HG02623 (cell line): ENCODE data around the gene RBBP8NL.
"Not testable (repeated sequence)": the region's sequence is repeated elsewhere in the genome, so short reads cannot be mapped to it uniquely, and the experiment has no call there.

Experiments
- ATAC-seq: cut with Tn5 transposase; IDR thresholded peaks from one replicate; pipeline ENCODE4 v1.9.1; 2021; ENCODE audit warnings: moderate library complexity; ENCODE audit not compliant: unreplicated experiment

RBBP8NL gene

DNA sequence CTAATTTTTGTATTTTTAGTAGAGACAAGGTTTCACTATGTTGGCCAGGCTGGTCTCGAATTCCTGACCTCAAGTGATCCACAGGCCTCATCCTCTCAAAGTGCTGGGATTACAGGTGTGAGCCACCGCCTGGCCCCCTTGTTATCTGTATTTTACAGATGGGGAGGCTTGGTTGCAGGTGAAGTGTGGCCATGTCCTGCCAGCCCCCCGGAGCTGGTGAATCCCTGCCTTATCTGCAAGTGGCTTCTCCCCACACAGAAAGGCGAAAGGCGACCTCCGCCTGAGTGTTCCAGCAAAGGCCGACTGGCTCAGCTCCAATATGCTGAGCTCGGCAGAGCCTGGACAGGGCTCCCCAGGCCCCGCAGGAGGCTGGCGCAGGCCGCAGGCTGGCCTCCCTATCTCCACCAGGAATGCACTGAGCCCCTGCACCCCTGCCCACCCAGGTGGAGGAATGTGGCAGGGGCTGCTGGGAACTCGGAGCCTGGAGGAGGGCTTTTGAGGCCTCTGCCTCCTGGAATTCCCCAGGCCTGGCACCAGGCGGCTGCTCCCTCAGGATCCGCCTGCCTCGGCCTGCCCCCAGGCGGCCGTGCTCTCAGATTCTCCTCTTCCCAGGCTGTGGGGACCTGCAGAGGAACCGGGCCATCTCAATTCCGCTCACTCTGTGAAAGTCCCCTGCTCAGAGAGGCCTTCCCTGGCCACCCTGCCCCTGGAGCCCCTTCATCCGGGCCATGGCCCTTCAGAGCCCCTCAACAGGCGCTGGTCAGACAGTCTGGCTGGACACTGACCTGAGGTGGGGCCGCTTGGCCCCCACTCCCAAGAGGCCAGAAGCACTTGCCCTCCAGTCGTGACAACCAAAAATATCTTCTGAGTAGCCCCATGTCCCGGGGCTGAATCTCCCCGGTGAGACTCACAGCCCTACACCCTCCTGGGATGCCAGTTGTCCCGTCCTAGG, 51.0 kb downstream of the RBBP8NL start:
- ATAC-seq, result no peak

DNA sequence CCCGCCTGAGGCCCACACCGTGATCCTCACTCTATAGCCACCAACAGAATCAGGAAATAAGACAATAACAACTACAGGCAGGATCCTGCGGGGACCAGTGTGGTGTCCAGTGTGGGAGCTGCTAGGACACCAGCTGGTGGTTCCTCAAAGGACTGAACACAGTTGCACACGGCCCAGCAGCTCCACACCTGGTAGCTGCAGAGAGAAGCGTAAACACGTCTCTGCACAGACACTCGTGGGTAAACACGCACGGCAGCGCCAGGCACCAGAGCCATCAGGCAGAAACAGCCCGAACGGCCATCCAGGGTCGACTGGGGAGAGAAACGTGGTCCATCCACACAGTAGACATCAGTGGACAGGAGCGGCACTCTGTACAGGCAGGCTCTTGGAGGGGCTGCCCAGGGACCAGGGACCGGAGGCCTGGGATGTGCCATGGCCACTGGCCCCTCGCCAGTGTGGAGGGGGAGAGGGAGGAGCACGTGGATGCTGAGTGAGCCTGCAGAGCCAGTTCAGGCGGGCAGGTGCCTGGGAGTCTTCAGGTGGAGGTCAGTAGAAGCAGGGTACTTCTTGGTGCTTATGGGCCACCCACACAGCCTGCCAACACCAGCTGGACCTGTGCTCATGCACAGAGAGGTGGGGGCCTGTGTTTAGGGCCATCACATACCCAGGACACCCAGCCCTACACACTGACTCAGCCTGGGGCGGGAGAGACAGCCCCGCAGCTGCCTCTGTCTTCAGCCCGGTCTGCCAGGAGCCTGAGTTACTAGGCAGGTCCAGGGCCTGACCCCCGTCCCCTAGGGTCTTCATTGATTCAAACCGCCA, 52.8 kb downstream of the RBBP8NL start:
- no peak for ATAC-seq

DNA sequence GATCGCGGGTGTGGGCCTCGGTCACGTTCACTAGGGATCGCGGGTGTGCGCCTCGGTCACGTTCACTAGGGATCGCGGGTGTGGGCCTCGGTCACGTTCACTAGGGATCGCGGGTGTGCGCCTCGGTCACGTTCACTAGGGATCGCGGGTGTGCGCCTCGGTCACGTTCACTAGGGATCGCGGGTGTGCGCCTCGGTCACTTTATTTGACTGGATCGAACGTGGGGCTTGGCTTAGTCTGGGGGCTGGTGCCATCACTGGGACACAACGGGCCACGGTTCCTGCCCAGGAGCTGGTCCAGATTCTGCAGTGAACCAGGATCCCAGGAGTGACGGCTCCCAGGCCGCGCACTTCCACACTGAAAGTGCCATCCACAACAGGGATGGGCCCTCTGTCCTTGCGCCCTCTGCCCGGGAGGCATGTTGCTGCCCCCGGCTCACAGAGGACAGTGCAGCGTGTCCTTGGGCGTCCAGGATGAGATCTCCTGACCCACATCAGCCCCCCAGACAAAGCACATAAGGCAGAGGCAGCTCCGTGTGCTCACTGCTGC, 53.6 kb downstream of the RBBP8NL start:
- ATAC-seq, result not testable (repeated sequence)

- ATAC-seq, result no peak
Measured at GRCh38 chr20:62372042-62372993, 55.0 kb downstream of the RBBP8NL start.

- no peak for ATAC-seq
Measured at GRCh38 chr20:62371588-62372041, 55.7 kb downstream of the RBBP8NL start.

DNA sequence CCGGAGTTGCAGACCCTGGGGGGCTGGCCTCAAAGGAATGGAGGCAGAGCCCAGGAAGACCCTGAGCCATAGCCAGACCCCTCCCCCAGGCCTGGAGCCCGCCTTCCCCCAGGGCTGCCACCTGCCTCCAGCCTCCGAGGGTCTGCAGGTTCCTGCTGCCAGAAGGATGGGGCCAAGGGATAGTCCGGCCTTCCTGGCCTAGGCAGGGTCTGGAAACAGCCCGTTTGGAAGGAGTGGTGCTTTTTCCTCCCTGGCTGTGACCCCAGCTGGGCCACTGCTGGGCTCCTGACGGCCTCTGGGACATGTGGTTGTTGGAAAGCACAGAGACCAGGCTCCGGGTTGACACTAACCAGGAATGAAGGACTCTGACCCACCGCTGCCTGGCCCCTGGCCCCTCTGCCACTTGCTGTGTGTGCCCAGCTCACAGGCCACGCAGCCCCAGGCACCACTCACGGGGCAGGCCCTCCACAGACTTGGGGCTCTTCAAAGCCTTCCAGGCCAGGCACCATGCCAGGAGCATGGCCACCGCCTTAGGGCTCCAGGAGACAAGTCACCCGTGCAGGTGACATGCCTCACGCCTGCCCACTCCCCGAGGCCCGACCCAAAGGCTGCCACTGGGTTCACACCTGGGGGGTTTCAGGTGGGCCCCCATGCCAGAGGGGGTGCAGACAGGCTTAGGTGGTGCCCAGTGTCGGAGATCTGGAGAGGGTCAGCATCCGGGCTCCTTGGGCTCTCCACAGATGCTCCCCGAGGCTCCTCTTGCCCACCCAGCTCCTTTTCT, 56.3 kb downstream of the RBBP8NL start:
- ATAC-seq, result no peak

GRCh38 chr20:62370115-62370806, 57.1 kb downstream of the RBBP8NL start:
- ATAC-seq, result no peak

- no peak for ATAC-seq
Measured at GRCh38 chr20:62369815-62370114, 57.6 kb downstream of the RBBP8NL start.

GRCh38 chr20:62368976-62369814, 58.1 kb downstream of the RBBP8NL start:
- ATAC-seq, result no peak

DNA sequence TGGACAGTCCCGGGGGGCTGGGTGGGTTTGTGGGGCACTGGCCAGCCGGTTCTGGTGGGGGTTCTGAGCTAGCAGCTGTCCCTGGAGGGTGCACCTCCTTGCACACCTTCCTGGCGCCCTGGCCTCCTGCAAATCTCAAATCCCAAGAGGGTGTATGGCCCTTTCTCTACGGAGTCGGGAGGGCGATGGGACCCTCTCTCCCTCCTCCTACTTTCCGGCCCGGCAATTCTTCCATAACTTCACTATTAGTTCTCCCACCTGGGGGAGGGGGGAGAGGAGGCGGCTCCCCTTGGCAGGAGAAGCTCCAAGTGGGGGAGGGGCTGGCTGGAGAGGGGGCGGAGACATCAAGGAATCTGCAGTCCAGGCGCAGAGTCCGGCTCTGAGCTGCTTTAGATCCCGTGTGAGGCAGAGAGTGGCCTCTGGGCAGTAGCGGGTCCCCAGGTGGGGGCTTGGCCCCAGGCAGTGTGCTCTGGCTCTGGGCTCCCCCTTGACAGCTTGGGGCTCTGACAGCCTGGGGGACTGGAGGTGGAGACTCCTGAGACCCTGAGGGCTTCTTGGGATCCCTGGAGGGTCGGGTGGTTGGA, 58.9 kb downstream of the RBBP8NL start:
- no peak for ATAC-seq

GRCh38 chr20:62367633-62368391, 59.5 kb downstream of the RBBP8NL start:
- no peak for ATAC-seq

DNA sequence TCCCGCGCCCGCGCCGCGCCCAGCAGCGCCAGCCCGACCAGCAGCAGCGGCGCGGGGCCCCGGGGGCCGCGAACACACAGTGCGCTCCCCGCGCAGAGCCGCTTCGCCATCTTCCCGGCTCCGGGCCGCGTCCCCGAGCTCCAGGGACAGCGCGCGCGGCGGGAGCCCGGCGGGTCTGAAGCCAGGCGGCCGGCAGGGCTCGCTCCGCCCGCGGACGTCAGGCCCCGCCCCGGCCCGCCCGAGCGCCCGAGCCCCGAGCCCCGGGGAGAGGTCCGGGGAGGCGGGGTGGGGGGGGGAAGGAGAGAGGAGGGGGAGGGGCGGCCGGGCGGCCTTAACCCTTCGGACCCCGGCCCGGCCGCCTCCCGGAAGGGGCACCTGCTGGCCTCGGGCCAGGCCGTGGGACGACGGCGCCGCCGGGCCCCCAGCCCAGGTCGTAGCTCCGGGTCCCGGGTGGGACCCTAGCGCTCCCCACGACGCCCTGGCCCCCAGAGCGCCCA, 60.2 kb downstream of the RBBP8NL start, which contains the start of gene LAMA5:
TSS of gene LAMA5 (minus strand) at position 177 of the 497 bp plus-strand sequence. CDS start at position 110, 67 bp downstream.
- ATAC-seq, result no peak

DNA sequence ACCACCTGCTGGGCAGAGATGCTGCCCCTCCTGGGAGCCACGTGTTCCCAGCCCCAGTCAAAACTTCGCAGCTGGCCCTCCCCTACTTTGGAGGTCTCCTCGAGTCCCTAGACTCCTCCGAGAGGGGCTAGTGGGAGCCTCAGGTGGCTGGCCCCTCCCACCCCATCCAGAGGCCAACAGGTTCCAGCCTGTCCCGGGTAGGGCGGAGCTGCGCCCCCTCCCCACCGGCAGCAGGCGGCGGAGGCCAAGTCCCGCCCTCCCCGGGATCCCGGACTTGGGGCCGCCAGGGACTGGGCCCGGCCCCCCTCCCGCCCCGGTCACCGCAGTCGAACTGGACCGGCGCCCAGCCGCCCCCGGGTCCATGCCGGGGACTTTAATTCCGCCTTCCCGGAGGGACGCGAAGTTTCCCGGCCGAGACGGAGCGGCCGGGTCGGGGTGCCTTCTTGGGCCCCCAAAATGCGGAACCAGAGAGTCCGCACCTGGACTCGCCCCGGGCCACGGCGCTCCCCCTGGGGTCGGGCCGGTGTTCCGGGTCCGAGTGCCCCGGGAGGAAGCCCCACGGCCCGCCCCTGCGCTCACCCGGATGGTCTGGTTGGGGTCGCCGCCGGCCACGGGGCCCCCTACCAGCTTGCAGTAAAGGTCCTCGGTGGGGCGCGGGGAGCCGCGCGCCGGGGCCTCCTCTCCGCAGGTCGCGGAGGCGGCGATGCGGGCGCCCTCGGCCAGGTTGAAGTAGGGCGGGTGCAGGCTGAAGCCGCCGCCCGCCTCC, 60.8 kb downstream of the RBBP8NL start:
- ATAC-seq, result no peak

DNA sequence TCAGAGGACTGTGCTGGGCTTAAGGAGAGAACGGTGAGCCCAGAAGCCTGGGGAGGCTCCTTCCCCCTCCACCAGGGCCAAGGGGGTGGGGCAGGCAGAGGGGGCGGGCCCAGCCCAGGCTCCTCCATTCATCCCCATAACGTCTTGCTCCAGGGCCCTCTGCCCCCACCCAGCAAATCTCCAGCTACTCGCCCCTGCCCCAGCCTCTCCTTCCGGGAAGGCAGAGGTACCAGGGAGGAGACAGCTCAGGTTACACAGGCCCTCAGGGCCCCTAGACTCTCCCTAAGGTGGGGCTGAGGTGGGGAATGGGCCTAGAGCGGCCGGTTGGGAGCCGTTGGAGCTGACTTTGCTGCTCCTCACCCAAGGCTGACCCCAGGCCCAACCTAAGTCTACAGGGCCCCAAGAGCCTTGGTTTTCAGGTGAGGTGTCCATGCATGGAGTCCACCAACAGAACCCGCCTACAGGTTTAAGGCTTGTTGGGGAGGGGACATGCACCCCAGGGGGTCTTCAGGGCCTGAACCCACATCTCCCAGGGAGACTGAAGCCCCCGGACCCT, 61.4 kb downstream of the RBBP8NL start:
- no peak for ATAC-seq

DNA sequence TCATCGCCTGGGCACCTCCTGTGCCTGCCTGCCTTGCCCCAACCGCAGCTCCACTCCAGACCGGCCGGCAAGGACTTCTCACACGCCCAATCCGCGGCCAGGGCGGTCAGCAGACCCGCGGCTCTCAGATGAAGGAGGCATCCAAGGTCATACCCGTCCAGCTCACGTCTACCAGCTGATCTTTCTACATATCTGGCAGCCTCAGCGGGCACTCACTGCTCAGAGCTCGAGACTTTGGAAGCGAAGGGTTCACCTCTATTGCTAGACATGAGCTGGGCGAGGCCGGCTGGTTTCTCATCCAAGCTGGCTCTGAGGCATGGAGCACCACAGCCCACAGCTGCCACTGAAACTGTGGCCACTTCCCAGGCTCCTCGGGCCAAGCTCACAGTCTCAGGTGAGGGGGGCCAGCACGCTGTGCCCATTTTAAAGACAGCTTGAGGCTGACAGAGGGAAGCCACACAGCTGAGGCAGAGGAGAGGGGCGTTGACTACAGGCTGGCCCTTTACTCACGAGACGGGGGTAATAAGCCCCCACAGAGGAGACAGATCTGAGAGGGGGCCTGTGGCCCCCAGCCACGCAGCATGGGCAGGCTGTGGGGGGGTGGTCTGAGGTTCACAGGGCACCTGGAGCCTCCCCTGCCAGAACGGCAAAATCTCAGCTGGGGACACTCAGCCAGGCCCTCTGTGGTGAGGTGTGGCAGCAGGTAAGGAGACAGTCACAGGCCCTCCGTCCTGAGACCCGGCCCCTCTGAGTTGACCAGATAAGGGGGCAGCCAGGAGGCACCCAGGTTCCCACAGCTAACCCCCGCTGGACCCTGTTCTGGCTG, 62.2 kb downstream of the RBBP8NL start:
- no peak for ATAC-seq
